ENCODE measurements around the gene PNPO. TPM values are rescaled to one million over a fixed set of nuclear protein-coding genes. Genes with fewer than 3 reads are reported as not detected.

The PNPO gene
- total and polyA plus RNA-seq, 4 donors, result 27.8 to 102 (median 51.3) TPM

DNA sequence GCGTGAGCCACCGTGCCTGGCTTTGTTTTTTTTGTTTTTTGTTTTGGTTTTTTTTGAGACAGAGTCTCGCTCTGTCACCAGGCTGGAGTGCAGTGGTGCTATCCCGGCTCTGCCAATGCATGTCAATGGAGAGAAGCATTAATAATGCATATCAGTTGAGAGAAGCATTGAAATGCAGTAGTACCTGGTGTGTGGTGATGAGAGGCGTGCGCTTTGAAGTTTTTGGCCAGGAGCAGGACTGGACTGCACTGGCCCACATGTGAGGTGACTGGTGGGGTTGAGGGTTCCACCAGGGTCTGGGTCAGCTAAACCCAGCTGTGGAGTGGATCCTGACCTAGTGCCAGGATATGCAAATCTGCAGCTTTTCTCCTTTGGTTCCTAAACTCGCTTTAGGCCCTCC, 39.9 kb upstream of the PNPO start:
- H3K9ac ChIP-seq (ENCODE audit: low read depth in 1 of 2, low read length in 2 of 2), result no peak overlapping the region
- H3K4me1 ChIP-seq (ENCODE audit: control insufficient read depth in 4 of 4, insufficient read depth in 4 of 4, low read length in 3 of 4), result peaks cover 6 to 23% (median 12%) of the 10 kb centered on the region in 4 donors

More for the DNA sequence above, 39.9 kb upstream of the PNPO start:
- 94% methylated on average over 7 of the region's 7 CpGs for WGBS
- Histone ChIP-seq H3K4me3 (ENCODE audit: low read depth in 1 of 3, low read length in 3 of 3) (no peak overlapping the region), H3K9me3 (ENCODE audit: control insufficient read depth in 4 of 4, low read length in 3 of 4) (no peaks in the 10 kb centered on the region), H3K27me3 (ENCODE audit: control insufficient read depth in 4 of 4, insufficient read depth in 4 of 4, low read length in 3 of 4) (no peaks in the 10 kb centered on the region), H3K27ac (ENCODE audit: low read depth in 1 of 2, low read length in 2 of 2) (no peak overlapping the region), H3K36me3 (ENCODE audit: control insufficient read depth in 4 of 4, insufficient read depth in 3 of 4, low read depth in 1 of 4, low read length in 3 of 4) (no peaks in the 10 kb centered on the region)
- TF ChIP-seq REST (IDR thresholded peaks at IDR 0.05) (no peak), ATF3 (IDR thresholded peaks at IDR 0.05) (no peak), GABPA (IDR thresholded peaks at IDR 0.05 in 1 of 2, conservative IDR thresholded peaks at IDR 0.05 in 1 of 2) (no peak), RAD21 (IDR thresholded peaks at IDR 0.05) (no peak), HNF4G (IDR thresholded peaks at IDR 0.05) (no peak), JUND (IDR thresholded peaks at IDR 0.05) (no peak), HNF4A (conservative IDR thresholded peaks at IDR 0.05) (no peak), FOXA2 (IDR thresholded peaks at IDR 0.05) (no peak), EGR1 (IDR thresholded peaks at IDR 0.05; ENCODE audit: low read depth in 2 of 2) (no peak), TAF1 (conservative IDR thresholded peaks at IDR 0.05) (no peak), RXRA (IDR thresholded peaks at IDR 0.05) (no peak), MAX (IDR thresholded peaks at IDR 0.05) (no peak), SP1 (IDR thresholded peaks at IDR 0.05) (no peak), NR2F2 (IDR thresholded peaks at IDR 0.05) (no peak), ZBTB33 (IDR thresholded peaks at IDR 0.05) (no peak), YY1 (IDR thresholded peaks at IDR 0.05) (no peak), FOXA1 (IDR thresholded peaks at IDR 0.05) (no peak)
- TF ChIP-seq, protein P1, sequence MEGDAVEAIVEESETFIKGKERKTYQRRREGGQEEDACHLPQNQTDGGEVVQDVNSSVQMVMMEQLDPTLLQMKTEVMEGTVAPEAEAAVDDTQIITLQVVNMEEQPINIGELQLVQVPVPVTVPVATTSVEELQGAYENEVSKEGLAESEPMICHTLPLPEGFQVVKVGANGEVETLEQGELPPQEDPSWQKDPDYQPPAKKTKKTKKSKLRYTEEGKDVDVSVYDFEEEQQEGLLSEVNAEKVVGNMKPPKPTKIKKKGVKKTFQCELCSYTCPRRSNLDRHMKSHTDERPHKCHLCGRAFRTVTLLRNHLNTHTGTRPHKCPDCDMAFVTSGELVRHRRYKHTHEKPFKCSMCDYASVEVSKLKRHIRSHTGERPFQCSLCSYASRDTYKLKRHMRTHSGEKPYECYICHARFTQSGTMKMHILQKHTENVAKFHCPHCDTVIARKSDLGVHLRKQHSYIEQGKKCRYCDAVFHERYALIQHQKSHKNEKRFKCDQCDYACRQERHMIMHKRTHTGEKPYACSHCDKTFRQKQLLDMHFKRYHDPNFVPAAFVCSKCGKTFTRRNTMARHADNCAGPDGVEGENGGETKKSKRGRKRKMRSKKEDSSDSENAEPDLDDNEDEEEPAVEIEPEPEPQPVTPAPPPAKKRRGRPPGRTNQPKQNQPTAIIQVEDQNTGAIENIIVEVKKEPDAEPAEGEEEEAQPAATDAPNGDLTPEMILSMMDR (IDR thresholded peaks at IDR 0.05; ENCODE audit: low read depth, low read length, missing input control), result no peak
- DNase-seq (ENCODE audit: low spot score), result no peak
